RWPE2 (cell line): ENCODE measurements around the gene DGKD.

Experiments
- ATAC-seq: fragments of 200-7000 bp; cut with Tn5 transposase; 3 replicates; pipeline ENCODE4 v1.9.1; 2021; ENCODE audit warnings: low read depth
- DNase-seq: peaks from one replicate; pipeline ENCODE4 v3.0.0-alpha.2; 2020; ENCODE audit warnings: low spot score
- H3K27ac ChIP-seq: fragments of 450-650 bp; 2 replicates; pipeline ENCODE4 v1.5.1; 2017; ENCODE audit warnings: mild to moderate bottlenecking; ENCODE audit not compliant: poor library complexity, severe bottlenecking
- H3K27me3 ChIP-seq: fragments of 250-450 bp; sonication (Bioruptor Pico); 2 replicates; pipeline ENCODE4 v1.5.1; 2021; ENCODE audit warnings: mild to moderate bottlenecking, moderate library complexity; ENCODE audit not compliant: insufficient read depth, poor library complexity, severe bottlenecking
- H3K36me3 ChIP-seq: fragments of 250-450 bp; sonication (Bioruptor Pico); 2 replicates; pipeline ENCODE4 v1.5.1; 2020; ENCODE audit warnings: low read depth, mild to moderate bottlenecking, moderate library complexity
- H3K4me1 ChIP-seq: fragments of 250-450 bp; sonication (Bioruptor Pico); 2 replicates; pipeline ENCODE4 v1.5.1; 2021; ENCODE audit warnings: mild to moderate bottlenecking, moderate library complexity; ENCODE audit not compliant: insufficient read depth, poor library complexity, severe bottlenecking
- H3K4me3 ChIP-seq: fragments of 250-450 bp; sonication (Bioruptor Pico); 2 replicates; pipeline ENCODE4 v1.5.1; 2021; ENCODE audit warnings: mild to moderate bottlenecking, moderate library complexity; ENCODE audit not compliant: severe bottlenecking
- H3K9me3 ChIP-seq: fragments of 250-450 bp; sonication (Bioruptor Pico); 2 replicates; pipeline ENCODE4 v1.5.1; 2021; ENCODE audit warnings: mild to moderate bottlenecking, moderate library complexity; ENCODE audit not compliant: severe bottlenecking
- TF ChIP-seq, protein P1 (sequence below): fragments of 450-650 bp; IDR thresholded peaks from one replicate; pipeline ENCODE4 v1.5.1; 2017; ENCODE audit warnings: mild to moderate bottlenecking, moderate library complexity; ENCODE audit not compliant: poor library complexity, severe bottlenecking

DGKD gene, protein sequence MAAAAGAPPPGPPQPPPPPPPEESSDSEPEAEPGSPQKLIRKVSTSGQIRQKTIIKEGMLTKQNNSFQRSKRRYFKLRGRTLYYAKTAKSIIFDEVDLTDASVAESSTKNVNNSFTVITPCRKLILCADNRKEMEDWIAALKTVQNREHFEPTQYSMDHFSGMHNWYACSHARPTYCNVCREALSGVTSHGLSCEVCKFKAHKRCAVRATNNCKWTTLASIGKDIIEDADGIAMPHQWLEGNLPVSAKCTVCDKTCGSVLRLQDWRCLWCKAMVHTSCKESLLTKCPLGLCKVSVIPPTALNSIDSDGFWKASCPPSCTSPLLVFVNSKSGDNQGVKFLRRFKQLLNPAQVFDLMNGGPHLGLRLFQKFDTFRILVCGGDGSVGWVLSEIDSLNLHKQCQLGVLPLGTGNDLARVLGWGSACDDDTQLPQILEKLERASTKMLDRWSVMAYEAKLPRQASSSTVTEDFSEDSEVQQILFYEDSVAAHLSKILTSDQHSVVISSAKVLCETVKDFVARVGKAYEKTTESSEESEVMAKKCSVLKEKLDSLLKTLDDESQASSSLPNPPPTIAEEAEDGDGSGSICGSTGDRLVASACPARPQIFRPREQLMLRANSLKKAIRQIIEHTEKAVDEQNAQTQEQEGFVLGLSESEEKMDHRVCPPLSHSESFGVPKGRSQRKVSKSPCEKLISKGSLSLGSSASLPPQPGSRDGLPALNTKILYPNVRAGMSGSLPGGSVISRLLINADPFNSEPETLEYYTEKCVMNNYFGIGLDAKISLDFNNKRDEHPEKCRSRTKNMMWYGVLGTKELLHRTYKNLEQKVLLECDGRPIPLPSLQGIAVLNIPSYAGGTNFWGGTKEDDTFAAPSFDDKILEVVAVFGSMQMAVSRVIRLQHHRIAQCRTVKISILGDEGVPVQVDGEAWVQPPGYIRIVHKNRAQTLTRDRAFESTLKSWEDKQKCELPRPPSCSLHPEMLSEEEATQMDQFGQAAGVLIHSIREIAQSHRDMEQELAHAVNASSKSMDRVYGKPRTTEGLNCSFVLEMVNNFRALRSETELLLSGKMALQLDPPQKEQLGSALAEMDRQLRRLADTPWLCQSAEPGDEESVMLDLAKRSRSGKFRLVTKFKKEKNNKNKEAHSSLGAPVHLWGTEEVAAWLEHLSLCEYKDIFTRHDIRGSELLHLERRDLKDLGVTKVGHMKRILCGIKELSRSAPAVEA

DNA sequence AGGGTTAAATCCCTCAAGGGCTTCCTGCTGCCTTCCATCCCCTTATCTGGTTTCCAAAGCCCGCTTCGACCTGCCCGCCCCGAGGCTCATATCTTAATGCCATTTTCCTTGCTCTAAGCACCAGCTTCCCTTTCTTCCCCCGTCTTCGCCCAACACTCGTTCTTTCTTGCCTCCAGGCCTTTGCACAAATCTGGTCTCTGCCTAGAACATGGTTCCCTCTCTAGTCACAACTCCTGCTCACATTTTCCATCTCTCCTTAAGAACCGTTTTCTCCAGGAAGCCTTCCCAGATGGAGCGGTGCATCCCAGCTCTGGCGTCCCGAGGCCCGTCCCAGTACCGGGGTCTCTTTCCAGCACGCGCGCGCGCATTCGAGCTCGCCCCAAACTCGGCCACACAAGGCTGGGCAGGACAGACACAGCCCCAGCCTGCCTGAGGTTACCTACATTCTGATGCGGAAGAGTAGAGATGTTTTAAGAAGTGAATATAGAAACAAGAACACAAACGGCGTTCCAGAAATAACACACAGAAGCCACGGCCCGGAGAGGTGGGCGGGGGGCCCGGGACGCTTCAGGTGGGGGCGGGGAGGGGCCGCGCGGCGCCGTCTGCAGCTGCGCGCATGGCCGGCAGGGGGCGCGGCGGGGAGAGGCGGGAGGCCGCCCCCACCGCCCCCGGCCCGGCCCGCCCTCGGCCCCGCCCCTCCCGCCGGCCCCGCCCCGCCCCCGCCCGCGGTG is at the start of gene DGKD:
DGKD (plus strand) TSS at position 726 of the 731 bp plus-strand sequence. CDS start 25 bp downstream, outside the sequence.
- no peak for DNase-seq
- Histone ChIP-seq H3K4me1 (peaks cover 25% of the 10 kb centered on the region), H3K4me3 (peak within 1 kb of the TSS; percentile 71), H3K27ac (peak within 1 kb of the TSS; percentile 25), H3K9me3 (no peaks in the 10 kb centered on the region), H3K27me3 (no peaks in the 10 kb centered on the region), H3K36me3 (peaks cover 13% of the 10 kb centered on the region)
- TF ChIP-seq, protein P1, sequence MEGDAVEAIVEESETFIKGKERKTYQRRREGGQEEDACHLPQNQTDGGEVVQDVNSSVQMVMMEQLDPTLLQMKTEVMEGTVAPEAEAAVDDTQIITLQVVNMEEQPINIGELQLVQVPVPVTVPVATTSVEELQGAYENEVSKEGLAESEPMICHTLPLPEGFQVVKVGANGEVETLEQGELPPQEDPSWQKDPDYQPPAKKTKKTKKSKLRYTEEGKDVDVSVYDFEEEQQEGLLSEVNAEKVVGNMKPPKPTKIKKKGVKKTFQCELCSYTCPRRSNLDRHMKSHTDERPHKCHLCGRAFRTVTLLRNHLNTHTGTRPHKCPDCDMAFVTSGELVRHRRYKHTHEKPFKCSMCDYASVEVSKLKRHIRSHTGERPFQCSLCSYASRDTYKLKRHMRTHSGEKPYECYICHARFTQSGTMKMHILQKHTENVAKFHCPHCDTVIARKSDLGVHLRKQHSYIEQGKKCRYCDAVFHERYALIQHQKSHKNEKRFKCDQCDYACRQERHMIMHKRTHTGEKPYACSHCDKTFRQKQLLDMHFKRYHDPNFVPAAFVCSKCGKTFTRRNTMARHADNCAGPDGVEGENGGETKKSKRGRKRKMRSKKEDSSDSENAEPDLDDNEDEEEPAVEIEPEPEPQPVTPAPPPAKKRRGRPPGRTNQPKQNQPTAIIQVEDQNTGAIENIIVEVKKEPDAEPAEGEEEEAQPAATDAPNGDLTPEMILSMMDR, result peak; percentile 74
- peak; percentile 3; the same call in 1 of the 3 replicates for ATAC-seq

DNA sequence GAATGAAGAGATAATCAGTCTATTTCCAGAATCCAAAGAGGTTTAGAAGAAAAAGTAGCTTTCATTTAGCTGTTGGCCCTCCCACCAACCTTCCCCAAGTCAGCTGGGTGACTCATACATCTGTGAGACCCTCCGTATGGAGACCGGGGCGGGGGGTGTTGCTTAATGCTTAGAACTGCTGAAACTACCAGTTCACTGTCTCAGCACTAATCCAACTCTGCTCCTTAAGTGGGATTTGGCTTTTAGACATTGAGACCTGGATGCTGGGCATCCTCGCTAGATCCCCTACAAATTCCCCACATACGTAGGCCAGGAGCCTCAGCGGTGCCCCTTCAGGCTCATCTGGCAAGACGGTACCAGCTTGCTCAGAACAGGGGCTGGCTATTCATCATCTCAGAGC is 46.7 kb upstream of the DGKD start, which contains the start of gene SAG:
SAG (plus strand) TSS at position 252 of the 400 bp plus-strand sequence. CDS start 1,374 bp downstream, outside the sequence.
- H3K4me3 ChIP-seq, result no peak within 1 kb of the TSS
- ATAC-seq, result no peak
- H3K27me3 ChIP-seq, result no peaks in the 10 kb centered on the region
- no peak for DNase-seq
- H3K36me3 ChIP-seq, result no peaks in the 10 kb centered on the region
- no peak within 1 kb of the TSS for H3K27ac ChIP-seq
- no peaks in the 10 kb centered on the region for H3K9me3 ChIP-seq
- TF ChIP-seq, protein P1, result no peak
- H3K4me1 ChIP-seq, result no peaks in the 10 kb centered on the region

DNA sequence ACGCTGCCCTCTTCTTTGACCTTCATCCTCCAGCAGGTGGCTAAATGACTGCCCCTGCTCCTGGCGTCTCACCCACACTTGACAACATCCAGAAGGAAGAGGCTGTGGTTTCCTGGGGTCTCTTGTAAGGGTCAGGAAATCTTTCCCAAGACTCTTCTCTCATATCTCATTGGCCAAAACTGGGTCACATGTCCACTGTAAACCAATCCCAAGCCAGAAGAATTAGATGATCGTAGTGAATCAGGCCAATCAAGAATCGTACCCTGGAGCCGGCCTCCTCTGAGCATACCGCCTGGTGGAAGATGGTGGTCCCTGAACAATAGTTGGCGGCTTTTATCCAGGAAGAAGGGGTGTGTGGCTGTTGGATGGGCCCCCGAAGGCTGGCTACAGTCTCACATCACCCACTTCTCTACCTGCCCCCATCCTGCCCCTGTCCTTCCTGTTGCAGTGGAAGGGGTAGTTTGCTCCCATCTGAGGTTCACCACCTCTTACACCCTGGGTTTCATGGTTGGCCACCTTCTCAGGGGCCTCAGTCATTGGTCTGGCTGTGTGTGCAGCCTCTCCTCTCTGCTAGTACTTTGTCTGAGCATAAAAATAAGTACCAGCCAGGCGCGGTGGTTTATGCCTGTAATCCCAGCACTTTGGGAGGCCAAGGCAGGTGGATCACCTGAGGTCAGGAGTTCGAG is 42.9 kb upstream of the DGKD start:
- Histone ChIP-seq H3K4me3 (no peak overlapping the region), H3K36me3 (no peaks in the 10 kb centered on the region), H3K27me3 (no peaks in the 10 kb centered on the region), H3K27ac (no peak overlapping the region), H3K9me3 (no peaks in the 10 kb centered on the region), H3K4me1 (no peaks in the 10 kb centered on the region)
- DNase-seq (no peak), ATAC-seq (no peak)
- TF ChIP-seq, protein P1, result no peak

DNA sequence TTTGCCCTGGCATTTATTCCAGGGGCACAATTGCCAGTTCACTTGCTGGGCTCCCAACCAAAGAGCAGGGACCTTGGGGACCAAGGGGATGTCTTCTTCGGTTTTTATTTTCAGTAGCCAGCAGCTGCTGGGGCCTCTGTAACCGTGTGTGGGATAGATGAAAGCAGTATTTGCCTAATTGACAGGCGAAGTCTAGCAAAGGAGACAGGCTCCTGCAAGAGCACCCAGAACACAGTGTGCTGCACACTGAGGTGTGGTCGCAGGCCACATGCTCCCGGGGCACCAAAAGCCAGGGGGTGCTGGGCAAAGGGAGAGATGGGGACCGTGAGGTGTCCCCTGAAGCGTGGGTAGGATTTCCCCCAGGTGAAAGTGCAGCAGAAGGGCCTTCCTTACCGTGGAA is 41.4 kb upstream of the DGKD start:
- no peak overlapping the region for H3K4me3 ChIP-seq
- H3K36me3 ChIP-seq, result no peaks in the 10 kb centered on the region
- no peak for DNase-seq
- no peaks in the 10 kb centered on the region for H3K27me3 ChIP-seq
- H3K27ac ChIP-seq, result no peak overlapping the region
- no peaks in the 10 kb centered on the region for H3K9me3 ChIP-seq
- TF ChIP-seq, protein P1, result no peak
- no peak for ATAC-seq
- H3K4me1 ChIP-seq, result no peaks in the 10 kb centered on the region
